Measurements from ENCODE around the gene SLC10A3.

Gene SLC10A3

GRCh38 chrX:154443992-154444754 lies 46.3 kb downstream of the SLC10A3 start, which contains the start of gene FAM50A:
Gene FAM50A (plus strand): TSS chrX:154444141. CDS start chrX:154444236, 95 bp downstream.
- no peak for TF ChIP-seq CTCF (IDR thresholded peaks at IDR 0.05)
- peak within 1 kb of the TSS; percentile 74 to 84 for H3K27ac ChIP-seq
- peak; percentile 84 for DNase-seq (ENCODE audit: low spot score)
- H3K4me3 ChIP-seq, result peak within 1 kb of the TSS; percentile 73

GRCh38 chrX:154443479-154443910 lies 46.9 kb downstream of the SLC10A3 start:
- Histone ChIP-seq H3K27ac (peak overlapping the region; percentile 57 to 84), H3K4me3 (peak overlapping the region; percentile 73)
- TF ChIP-seq CTCF (IDR thresholded peaks at IDR 0.05), result no peak
- no peak for DNase-seq (ENCODE audit: low spot score)

DNA sequence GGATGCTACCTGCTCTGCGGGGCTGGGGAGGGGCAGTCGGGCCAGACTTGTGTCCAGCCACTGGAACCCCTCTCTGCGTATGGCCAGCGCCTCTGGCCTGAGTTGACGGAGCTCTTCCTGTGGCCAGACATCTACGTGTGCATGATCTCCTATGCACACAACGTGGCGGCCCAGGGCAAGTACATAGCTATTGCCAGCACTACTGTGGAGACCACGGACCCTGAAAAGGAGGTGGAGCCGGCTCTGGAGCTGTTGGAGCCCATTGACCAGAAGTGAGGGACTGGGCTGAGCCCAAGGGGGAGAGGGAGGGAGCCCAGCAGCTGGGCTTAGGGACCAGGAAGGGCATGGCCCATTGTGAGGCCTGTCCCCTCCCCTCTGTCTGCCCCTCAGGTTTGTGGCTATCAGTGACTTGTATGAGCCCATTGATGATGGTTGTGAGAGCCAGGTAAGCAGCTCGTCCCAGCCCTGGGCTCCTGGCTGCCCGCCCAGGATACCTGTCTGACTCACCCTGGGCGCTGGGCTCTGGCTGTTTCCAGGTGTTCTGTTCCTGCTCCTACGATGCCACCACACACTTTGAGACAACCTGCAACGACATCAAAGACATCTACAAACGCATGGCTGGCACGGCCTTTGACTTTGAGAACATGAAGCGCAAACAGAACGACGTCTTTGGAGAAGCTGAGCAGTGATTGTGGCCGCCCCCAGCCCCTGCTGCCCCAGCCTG lies 48.3 kb downstream of the SLC10A3 start:
- DNase-seq (ENCODE audit: low spot score), result no peak
- no peak for TF ChIP-seq CTCF (IDR thresholded peaks at IDR 0.05)

GRCh38 chrX:154441564-154441963 lies 48.9 kb downstream of the SLC10A3 start:
- H3K27ac ChIP-seq, result no peak overlapping the region
- TF ChIP-seq CTCF (IDR thresholded peaks at IDR 0.05), result no peak
- DNase-seq (ENCODE audit: low spot score), result no peak
- no peak overlapping the region for H3K4me3 ChIP-seq

More for the DNA sequence above, 48.3 kb downstream of the SLC10A3 start:
- Histone ChIP-seq H3K27ac (no peak overlapping the region), H3K4me3 (no peak overlapping the region)

GRCh38 chrX:154440623-154441357 lies 49.6 kb downstream of the SLC10A3 start:
- no peak overlapping the region for H3K4me3 ChIP-seq
- H3K27ac ChIP-seq, result no peak overlapping the region
- TF ChIP-seq CTCF (IDR thresholded peaks at IDR 0.05), result no peak
- no peak for DNase-seq (ENCODE audit: low spot score)

DNA sequence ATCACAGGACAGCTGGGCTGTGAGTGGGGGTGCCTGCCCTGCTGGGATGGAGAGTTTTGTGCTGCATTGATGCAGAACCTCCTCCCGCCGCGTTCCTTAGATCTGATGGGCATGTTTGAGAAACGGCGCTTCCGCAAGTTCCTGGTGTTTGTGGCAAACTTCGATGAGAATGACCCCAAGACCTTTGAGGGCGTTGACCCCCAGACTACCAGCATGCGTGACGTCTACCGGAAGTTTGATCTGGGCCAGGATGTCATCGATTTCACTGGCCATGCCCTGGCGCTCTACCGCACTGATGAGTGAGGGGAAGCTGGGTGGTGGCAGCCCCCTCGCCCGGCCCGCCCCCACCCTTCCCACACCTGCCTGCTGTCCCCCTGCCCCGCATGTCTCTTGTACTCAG lies 50.6 kb downstream of the SLC10A3 start:
- TF ChIP-seq CTCF (IDR thresholded peaks at IDR 0.05), result no peak
- no peak overlapping the region for H3K27ac ChIP-seq
- no peak for DNase-seq (ENCODE audit: low spot score)
- H3K4me3 ChIP-seq, result no peak overlapping the region

Measured in coronary artery (tissue), 2 donors.